HG02938 (cell line): Measurements from ENCODE around the gene FMN1.
"Not testable (repeated sequence)": the region's sequence is repeated elsewhere in the genome, so short reads cannot be mapped to it uniquely, and the experiment has no call there.

Source experiments
- ATAC-seq: cut with Tn5 transposase; IDR thresholded peaks from one replicate; pipeline ENCODE4 v1.9.1; 2021; ENCODE audit warnings: mild to moderate bottlenecking, moderate library complexity; ENCODE audit not compliant: unreplicated experiment

Gene FMN1

DNA sequence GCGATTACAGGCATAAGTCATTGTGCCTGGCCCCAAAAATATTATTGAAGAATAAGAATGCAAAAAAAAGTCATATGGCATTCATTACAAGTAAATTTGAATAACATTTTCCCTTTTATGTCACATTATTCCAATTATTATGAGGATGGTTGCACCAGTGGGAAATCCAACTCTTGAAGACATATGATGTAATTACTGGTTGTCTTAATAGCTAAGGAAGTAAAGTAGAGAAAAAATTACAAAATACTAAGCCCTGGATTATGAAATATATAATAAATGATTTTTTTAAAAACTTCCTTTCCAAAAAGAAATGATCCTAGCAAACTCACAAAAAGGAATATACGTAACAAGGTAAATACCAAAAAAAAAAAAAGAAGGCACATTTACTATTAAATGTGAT lies 98.9 kb downstream of the FMN1 start:
- no peak for ATAC-seq

DNA sequence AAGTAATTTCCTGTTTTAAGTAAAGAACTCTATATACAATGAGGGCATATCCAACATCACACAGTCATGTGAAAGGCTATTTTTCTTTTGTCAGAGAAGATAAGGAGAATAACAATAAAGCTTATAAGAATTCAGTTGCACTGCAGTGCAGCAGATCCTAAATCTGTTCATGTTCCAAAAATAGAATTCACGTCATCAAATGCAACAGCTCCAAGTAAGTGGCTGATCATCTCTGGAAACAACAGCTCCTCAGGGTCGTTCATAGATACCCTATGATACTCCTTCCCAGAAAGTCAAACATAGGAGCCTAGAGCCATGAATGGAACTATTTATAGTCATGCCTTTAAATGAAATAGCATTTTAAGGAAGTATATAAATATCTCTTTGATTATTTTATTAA lies 100.2 kb downstream of the FMN1 start:
- ATAC-seq: no peak

GRCh38 chr15:33093222-33093621 lies 101.3 kb downstream of the FMN1 start:
- no peak for ATAC-seq

DNA sequence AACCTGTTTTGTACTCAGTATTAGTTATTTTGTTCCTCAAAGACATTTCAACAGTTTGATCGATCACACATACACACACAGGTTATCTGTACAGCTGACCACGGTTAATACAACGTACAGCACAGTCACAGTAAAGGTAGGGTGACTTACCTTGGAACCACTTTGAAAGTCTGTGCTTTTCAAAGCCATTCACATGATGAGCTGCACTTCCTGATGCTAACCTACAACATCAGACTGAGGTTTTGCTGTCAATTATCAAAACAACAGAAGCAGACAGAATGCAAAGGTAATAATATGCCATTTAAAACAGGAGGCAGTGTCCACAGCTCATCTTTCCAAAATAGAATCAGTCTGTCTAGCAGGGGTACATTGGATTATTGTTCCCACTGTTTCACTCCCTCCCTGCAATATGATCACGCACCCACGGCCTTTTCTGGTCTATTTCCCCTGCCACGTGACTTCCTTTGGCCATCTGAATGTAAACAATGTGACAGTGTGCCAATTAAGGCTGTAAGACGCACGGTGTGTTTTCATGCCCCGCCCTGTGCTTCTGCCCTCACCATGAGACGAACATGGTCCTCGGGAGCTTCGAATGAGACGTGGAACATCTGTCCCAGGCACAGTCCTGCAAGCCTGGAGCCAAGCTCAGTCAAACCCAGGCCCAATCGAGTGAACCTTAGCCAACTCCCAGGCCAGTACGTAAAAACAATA lies 102.4 kb downstream of the FMN1 start:
- no peak for ATAC-seq

GRCh38 chr15:33089878-33090757 lies 104.4 kb downstream of the FMN1 start:
- ATAC-seq: no peak

DNA sequence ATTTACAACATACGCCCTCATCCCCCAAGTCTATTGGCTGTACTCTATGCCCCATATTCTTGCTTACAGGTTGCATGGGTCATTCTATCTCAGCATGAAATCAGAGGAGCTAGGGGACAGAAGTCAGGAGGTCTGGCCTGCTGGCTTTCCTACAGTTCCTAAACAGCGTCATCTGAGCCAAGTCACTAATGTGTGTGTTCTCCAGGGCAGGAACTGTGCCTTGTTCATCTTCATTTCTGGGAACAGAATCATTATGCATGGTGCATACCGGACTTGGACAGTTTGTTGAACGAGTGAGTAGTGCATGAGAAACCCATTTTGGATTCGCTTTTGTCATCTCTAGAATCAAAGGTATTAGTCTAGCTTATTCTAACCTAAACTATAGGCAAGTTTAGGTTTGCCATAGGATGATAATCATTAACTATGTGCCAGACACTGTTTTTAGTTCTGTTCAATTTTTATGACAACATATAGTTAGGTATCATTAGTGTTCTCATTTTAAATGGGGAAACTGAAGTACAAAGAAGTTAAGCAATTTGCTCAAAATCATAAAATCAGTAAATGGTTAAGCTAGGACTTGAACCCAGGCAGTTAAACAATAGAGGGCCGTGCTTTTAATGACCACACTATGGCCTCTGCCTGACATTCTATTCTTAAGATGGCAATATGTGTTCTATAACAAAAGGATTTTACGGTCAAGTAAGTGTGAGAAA lies 105.2 kb downstream of the FMN1 start:
- no peak for ATAC-seq

GRCh38 chr15:33086500-33087121 lies 107.9 kb downstream of the FMN1 start:
- ATAC-seq: no peak

DNA sequence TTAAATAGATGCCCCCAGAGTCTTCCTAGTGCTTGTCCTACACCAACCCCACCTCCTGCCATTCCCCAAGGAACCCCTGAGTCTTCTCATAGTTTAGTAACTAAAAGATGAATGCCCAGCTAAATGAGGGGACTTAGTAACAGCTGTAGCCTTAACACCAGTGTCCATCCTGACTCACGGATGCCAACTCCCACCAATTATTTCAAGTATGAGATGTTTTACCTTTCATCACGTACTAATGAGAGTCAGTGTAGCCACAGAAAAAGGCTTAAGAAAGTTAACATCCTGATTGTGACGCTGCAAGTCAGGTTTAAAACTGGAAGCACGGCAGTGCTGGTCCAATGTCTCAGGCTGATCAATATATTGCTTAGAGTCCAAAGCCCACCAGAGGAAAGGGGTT lies 109.9 kb downstream of the FMN1 start:
- no peak for ATAC-seq

- ATAC-seq: no peak
Observed at GRCh38 chr15:33083232-33084081, 111.1 kb downstream of the FMN1 start.

DNA sequence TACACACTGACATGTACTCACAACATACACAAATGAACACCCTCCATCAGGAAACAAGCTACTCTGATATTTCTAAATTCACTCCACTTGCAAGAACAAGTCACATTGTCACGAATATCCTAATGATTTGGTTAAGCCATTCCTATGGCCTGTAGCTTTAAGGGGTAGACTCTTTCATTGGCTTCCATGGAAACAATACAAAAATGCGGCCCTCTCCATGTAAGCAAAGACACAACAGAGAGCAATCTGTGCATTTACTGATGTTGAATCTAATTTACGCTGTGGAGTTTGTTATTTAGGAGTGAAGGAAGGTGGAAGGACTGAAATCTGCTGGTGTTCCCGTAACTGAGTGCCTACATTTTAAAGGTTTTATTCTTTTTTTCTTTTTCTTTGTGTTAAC lies 114.5 kb downstream of the FMN1 start:
- no peak for ATAC-seq

DNA sequence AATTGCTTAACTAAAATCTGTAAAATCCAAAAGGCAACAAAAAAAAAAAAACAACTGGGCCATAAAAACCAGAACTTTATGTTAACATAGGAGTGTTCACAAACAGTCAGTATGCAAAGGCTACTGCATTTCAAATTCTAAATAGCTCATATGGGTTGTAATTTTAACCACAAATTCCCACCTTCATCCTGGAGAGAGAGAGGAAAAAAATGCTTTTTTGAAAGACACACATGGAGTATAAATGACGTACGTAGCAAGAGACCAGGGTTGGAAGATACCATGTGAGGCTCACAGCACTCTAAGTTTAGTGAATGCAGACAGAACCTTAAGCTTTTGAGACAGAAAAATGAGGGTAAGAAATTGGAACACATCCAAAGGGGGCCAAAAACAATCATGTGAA lies 115.9 kb downstream of the FMN1 start:
- no peak for ATAC-seq

GRCh38 chr15:33076937-33077336 lies 117.6 kb downstream of the FMN1 start:
- ATAC-seq: no peak

GRCh38 chr15:33074942-33075341 lies 119.6 kb downstream of the FMN1 start:
- no peak for ATAC-seq

- no peak for ATAC-seq
Observed at GRCh38 chr15:33074212-33074611, 120.3 kb downstream of the FMN1 start.

DNA sequence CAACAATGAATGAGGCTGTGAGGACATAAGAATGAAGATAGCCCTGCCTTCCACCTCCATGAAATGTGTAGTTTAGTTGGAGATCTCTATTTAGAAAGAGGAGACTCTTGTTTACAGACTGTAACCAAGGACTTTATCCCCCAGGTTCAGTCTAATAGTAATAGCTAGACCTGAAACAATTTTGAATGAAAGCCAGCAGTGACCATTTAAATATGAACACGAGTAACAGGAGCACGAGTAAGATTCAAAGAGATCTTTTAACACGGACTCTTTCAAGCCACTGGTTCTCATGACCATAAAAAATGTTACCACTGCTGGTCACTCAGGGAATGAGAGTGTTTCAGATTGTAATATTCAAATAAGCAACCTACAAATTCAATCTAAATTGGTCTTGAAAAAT lies 123.1 kb downstream of the FMN1 start:
- ATAC-seq: no peak

- ATAC-seq: not testable (repeated sequence)
Observed at GRCh38 chr15:33069903-33070302, 124.6 kb downstream of the FMN1 start.

- no peak for ATAC-seq
Observed at GRCh38 chr15:33069161-33069560, 125.4 kb downstream of the FMN1 start.

- ATAC-seq: no peak
Observed at GRCh38 chr15:33068511-33068990, 126.0 kb downstream of the FMN1 start.

DNA sequence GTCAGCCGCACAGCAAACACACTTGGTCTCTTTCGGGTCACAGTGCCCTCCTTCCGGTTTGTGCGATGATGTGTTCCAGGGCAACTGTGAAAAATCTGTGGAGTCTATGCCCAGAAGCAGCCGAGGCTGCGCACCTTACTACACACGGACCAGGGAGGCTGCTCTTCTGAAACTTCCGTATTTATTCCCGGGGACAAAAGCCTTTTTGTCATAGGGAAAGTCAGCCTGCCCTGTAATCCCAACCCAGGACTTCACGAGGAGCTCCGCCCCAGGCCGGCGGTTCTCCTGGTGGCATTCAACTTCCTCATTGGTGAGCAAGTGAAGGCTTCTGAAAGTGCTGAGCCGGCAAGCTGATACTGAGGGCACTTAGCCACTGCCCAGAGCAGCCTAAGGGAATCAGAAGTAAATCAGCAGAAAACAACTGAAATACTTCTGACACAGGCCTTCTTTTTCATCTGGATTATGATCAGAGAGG lies 126.5 kb downstream of the FMN1 start:
- ATAC-seq: no peak

DNA sequence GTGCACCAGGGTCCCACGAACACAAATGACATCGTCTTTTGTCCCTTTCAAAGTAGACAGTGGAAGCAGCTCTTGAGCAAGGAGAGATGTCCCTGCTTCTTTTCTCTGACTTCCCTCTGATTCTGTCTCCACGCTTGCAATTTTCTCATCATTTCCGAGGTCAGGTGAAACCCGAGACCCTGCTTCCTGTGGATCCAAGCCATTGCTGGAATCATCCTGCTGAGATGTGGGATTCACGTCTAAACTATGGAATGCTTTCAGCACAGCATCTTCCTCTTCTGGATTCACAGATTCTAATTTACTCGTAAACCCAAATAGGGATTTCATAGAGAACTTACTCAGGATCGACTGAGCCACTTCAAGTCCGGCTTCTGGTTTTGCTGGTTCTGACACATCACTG lies 127.1 kb downstream of the FMN1 start:
- no peak for ATAC-seq
